ENCODE measurements around the gene CDKN2AIP. TPM values are rescaled to one million over a fixed set of nuclear protein-coding genes. Genes with fewer than 3 reads are reported as not detected.

The CDKN2AIP gene, protein sequence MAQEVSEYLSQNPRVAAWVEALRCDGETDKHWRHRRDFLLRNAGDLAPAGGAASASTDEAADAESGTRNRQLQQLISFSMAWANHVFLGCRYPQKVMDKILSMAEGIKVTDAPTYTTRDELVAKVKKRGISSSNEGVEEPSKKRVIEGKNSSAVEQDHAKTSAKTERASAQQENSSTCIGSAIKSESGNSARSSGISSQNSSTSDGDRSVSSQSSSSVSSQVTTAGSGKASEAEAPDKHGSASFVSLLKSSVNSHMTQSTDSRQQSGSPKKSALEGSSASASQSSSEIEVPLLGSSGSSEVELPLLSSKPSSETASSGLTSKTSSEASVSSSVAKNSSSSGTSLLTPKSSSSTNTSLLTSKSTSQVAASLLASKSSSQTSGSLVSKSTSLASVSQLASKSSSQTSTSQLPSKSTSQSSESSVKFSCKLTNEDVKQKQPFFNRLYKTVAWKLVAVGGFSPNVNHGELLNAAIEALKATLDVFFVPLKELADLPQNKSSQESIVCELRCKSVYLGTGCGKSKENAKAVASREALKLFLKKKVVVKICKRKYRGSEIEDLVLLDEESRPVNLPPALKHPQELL
- 22.8 and 24.0 TPM in 2 replicates for total RNA-seq

- intact Hi-C loops (cut with micrococcal nuclease) = loop anchor here (1.0 to 10.0 kb wide), 16 partner anchors 28 to 1980 kb away; partner anchors contain the start of genes ACSL1, ANKRD37, CASP3 and CENPU
Measured at GRCh38 chr4:183444214-183445096, at the start of gene CDKN2AIP. CDKN2AIP (plus strand) TSS chr4:183444636; CDS start chr4:183444798, 162 bp downstream.

GRCh38 chr4:183395395-183395794 lies 49.0 kb upstream of the CDKN2AIP start:
- intact Hi-C loops (cut with micrococcal nuclease) = loop anchor here (5.0 to 10.0 kb wide), 3 partner anchors 73 to 458 kb away; partner anchors contain the start of genes CLDN22, CLDN24 and WWC2

DNA sequence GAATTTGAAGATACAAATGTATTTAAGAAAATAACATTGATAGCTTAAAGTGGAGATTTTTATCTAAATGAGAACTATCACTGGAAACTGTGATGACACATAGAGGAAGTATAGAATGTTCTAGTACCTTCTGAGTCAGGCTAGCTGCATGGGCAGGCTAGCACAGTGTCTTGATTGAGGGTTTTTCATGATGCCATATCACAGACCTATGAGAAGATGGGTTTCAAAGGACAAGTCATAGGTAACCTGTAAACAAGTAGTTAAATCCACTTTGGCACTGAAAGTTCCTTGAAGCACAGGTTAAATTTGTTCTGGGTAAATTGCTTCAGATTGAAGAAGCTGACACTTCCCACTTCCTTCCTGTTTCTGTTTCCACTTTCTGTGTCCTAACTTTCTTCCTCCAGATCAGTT lies 48.2 kb upstream of the CDKN2AIP start:
- intact Hi-C loops (cut with micrococcal nuclease) = loop anchor here (5.0 to 10.0 kb wide), 3 partner anchors 74 to 459 kb away; partner anchors contain the start of genes CLDN22, CLDN24 and WWC2

- intact Hi-C loops (cut with micrococcal nuclease) = loop anchor here (1.0 to 10.0 kb wide), 7 partner anchors 9 to 479 kb away; partner anchors contain the start of genes CDKN2AIP, CLDN22, CLDN24 and WWC2
Measured at GRCh38 chr4:183397741-183398297, 46.6 kb upstream of the CDKN2AIP start.

GRCh38 chr4:183398298-183399125 lies 45.9 kb upstream of the CDKN2AIP start:
- intact Hi-C loops (cut with micrococcal nuclease) = loop anchor here (1.0 to 10.0 kb wide), 7 partner anchors 9 to 480 kb away; partner anchors contain the start of genes CDKN2AIP, CLDN22, CLDN24 and WWC2

GRCh38 chr4:183399126-183399522 lies 45.3 kb upstream of the CDKN2AIP start:
- intact Hi-C loops (cut with micrococcal nuclease) = loop anchor here (2.0 to 10.0 kb wide), 6 partner anchors 46 to 480 kb away; partner anchors contain the start of genes CDKN2AIP, CLDN22, CLDN24 and WWC2

DNA sequence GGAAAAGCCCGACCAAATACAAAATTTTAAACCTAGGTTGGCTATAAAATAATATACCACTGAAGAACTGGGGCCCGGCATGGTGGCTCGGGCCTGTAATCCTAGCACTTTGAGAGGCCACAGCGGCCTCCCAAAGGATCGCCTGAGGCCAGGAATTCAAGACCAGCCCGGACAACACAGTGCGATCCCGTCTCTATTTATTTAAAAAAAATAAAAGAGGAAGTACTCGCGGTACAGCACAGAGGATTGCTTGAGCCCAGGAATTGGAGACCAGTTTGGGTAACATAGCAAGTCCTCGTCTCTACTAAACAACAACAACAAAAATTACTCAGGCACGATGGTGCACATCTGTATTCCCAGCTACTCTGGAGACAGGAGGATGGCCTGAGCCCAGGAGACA lies 44.8 kb upstream of the CDKN2AIP start:
- intact Hi-C loops (cut with micrococcal nuclease) = loop anchor here (2.0 to 10.0 kb wide), 6 partner anchors 45 to 481 kb away; partner anchors contain the start of genes CDKN2AIP, CLDN22, CLDN24 and WWC2

DNA sequence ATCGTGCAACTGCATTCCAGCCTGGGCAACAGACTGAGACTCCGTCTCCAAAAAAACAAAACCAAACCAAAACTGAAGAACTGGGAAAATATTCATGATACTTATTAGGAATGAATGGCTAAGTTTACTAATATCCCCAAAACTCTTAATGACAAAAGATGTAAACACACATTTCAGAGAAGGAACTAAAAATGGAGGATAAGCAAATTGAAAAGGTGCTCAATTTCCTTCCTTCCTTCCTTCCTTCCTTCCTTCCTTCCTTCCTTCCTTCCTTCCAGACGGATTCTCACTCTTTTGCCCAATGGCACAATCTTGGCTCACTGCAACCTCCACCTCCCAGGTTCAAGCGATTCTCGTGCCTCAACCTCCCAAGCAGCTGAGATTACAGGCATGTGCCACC lies 44.4 kb upstream of the CDKN2AIP start:
- intact Hi-C loops (cut with micrococcal nuclease) = no loop called here

GRCh38 chr4:183401473-183401872 lies 43.0 kb upstream of the CDKN2AIP start:
- intact Hi-C loops (cut with micrococcal nuclease) = no loop called here

GRCh38 chr4:183402771-183403170 lies 41.7 kb upstream of the CDKN2AIP start:
- intact Hi-C loops (cut with micrococcal nuclease) = no loop called here

DNA sequence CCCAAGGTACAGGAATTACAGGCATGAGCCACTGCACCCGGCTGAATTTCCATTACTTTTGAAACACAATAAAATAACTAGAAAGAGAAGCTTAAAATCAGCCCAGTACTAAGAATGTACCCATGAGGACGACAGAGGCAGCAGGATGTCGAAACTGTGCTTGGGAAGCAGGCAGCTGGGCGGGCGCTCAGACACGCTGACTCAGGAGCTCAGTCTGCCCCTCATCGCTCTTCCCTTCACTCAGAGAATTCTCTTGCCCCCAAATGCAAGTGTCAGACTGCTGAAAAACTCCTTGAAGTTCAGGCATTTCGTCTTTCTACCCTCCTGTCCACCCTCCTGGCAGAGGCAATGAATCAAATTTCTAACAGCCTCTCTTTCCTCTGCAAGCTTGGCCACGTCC lies 41.0 kb upstream of the CDKN2AIP start:
- intact Hi-C loops (cut with micrococcal nuclease) = no loop called here

DNA sequence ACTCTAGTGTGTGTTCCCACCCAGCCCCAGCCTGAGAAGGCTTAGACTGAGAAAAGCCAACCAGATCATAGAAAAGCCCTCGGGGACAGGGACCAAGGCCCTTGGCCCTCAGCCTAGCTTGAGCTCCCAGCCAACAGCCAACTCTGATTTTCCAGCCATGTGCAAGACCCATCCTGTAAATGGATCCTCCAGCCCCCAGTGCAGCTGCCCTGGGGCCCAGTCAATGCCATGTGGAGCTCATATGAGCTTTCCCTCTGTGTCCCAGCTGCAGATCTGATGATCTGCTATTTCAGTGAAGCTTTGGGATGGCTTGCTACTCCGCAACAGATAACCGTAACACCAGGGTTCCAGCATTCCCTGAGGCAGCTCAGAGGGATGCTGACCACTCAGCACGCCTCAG lies 40.5 kb upstream of the CDKN2AIP start:
- intact Hi-C loops (cut with micrococcal nuclease) = no loop called here

GRCh38 chr4:183405303-183405702 lies 39.1 kb upstream of the CDKN2AIP start:
- intact Hi-C loops (cut with micrococcal nuclease) = no loop called here

GRCh38 chr4:183407128-183407585 lies 37.3 kb upstream of the CDKN2AIP start:
- intact Hi-C loops (cut with micrococcal nuclease) = loop anchor here (1.0 to 2.0 kb wide), 9 partner anchors 9 to 598 kb away; partner anchors contain the start of genes CDKN2AIP, RWDD4 and TRAPPC11

- intact Hi-C loops (cut with micrococcal nuclease) = loop anchor here (1.0 to 2.0 kb wide), 9 partner anchors 10 to 599 kb away; partner anchors contain the start of genes CDKN2AIP, RWDD4 and TRAPPC11
Measured at GRCh38 chr4:183407635-183408464, 36.6 kb upstream of the CDKN2AIP start.

DNA sequence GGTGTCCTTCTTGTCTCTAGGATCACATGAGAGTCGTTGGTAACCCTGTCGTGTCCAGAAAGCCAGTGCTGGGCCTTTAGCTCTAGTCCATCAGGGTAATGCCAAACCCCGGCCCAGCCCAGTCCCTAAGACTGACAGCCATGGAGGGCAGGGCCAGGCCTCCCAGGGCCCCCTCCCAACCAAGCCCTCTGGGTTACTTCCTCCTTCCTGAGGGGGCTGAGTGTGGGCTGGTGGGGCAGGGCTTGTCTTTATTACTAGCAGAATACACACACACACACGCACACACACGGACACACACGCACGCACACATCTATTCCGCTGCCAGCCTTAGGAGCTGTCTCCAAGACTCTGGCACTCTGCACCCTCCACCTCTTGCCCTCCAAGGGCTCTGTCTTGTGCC lies 35.6 kb upstream of the CDKN2AIP start:
- intact Hi-C loops (cut with micrococcal nuclease) = no loop called here

DNA sequence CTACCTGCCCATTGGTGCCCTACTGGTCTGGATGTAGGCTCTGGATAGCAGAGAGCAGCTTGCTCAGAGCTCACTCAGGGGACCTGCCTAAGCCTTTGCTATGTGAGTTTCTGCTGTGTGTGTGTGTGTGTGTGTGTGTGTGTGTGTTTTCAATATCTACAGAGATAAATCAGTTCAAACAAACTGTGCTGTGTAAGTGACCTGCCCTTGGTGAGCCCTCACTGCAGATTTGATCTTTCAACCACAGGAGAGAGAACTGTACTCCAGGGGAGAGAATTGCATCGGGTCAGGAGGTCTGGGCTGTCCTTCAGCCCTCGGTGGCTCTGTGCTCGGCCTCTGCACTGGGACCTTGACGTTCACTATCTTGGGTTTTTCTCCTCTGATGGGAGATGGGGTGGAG lies 35.0 kb upstream of the CDKN2AIP start:
- intact Hi-C loops (cut with micrococcal nuclease) = no loop called here

GRCh38 chr4:183409934-183410333 lies 34.5 kb upstream of the CDKN2AIP start:
- intact Hi-C loops (cut with micrococcal nuclease) = no loop called here

All from T-helper 1 cell treated with Interleukin-12 subunit alpha and Interleukin-12 subunit beta and Interleukin-4 antibody, amounts not matched to agents 30 ng/mL and 1 ng/mL, for 36 hours (primary cell).